Measurements from ENCODE around the gene RTN1. TPM values are rescaled to one million over a fixed set of nuclear protein-coding genes. Genes with fewer than 3 reads are reported as not detected.

Gene RTN1
- polyA plus RNA-seq, 1 donor from 2014 or later, result 1,138 TPM

GRCh38 chr14:59826150-59826549 is 44.4 kb downstream of the RTN1 start:
- H3K9me3 ChIP-seq (ENCODE audit: low read length), result no peaks in the 10 kb centered on the region
- no peaks in the 10 kb centered on the region for H3K27me3 ChIP-seq (ENCODE audit: insufficient read depth, low read depth, low read length)
- no peaks in the 10 kb centered on the region for H4K20me1 ChIP-seq (ENCODE audit: insufficient read depth)
- H3K9ac ChIP-seq (ENCODE audit: low read length), result no peak overlapping the region
- no peaks in the 10 kb centered on the region for H3K36me3 ChIP-seq (ENCODE audit: insufficient read depth, low read length)
- no peak overlapping the region for H3K4me2 ChIP-seq (ENCODE audit: low read length)
- no peaks in the 10 kb centered on the region for H3F3A ChIP-seq (ENCODE audit: insufficient read depth, low read length, poor library complexity, severe bottlenecking)
- TF ChIP-seq EZH2 (IDR thresholded peaks at IDR 0.05; ENCODE audit: borderline replicate concordance, insufficient read depth, low read length, poor library complexity, severe bottlenecking) (no peak), REST (IDR thresholded peaks at IDR 0.05; ENCODE audit: borderline replicate concordance) (no peak), EP300 (conservative IDR thresholded peaks at IDR 0.05; ENCODE audit: poor library complexity, severe bottlenecking) (no peak), POLR2AphosphoS5 (IDR thresholded peaks at IDR 0.05) (no peak), CTCF (IDR thresholded peaks at IDR 0.05; ENCODE audit: poor library complexity, severe bottlenecking) (no peak), TAF1 (IDR thresholded peaks at IDR 0.05; ENCODE audit: low read depth) (no peak), RAD21 (conservative IDR thresholded peaks at IDR 0.05) (no peak), SMC3 (conservative IDR thresholded peaks at IDR 0.05; ENCODE audit: poor library complexity) (no peak), MXI1 (conservative IDR thresholded peaks at IDR 0.05; ENCODE audit: poor library complexity, severe bottlenecking) (no peak)
- H3K79me2 ChIP-seq (replicated peaks; ENCODE audit: insufficient read depth, low read length), result no peaks in the 10 kb centered on the region
- H2AFZ ChIP-seq (ENCODE audit: low read depth, low read length), result no peak overlapping the region
- H3K27ac ChIP-seq (ENCODE audit: low read length), result no peak overlapping the region
- H3K9me2 ChIP-seq (ENCODE audit: insufficient read depth, low read length), result no peaks in the 10 kb centered on the region
- H3K4me3 ChIP-seq (ENCODE audit: low read length), result no peak overlapping the region

GRCh38 chr14:59823179-59823578 is 47.4 kb downstream of the RTN1 start:
- Histone ChIP-seq H3K9me3 (ENCODE audit: low read length) (no peaks in the 10 kb centered on the region), H3K27me3 (ENCODE audit: insufficient read depth, low read depth, low read length) (no peaks in the 10 kb centered on the region), H3K36me3 (ENCODE audit: insufficient read depth, low read length) (no peaks in the 10 kb centered on the region), H3F3A (ENCODE audit: insufficient read depth, low read length, poor library complexity, severe bottlenecking) (no peaks in the 10 kb centered on the region), H2AFZ (ENCODE audit: low read depth, low read length) (no peak overlapping the region), H3K9ac (ENCODE audit: low read length) (no peak overlapping the region), H3K9me2 (ENCODE audit: insufficient read depth, low read length) (no peaks in the 10 kb centered on the region), H4K20me1 (ENCODE audit: insufficient read depth) (no peaks in the 10 kb centered on the region), H3K4me2 (ENCODE audit: low read length) (no peak overlapping the region), H3K79me2 (replicated peaks; ENCODE audit: insufficient read depth, low read length) (no peaks in the 10 kb centered on the region), H3K27ac (ENCODE audit: low read length) (no peak overlapping the region), H3K4me3 (ENCODE audit: low read length) (no peak overlapping the region)
- TF ChIP-seq RAD21 (conservative IDR thresholded peaks at IDR 0.05) (no peak), EZH2 (IDR thresholded peaks at IDR 0.05; ENCODE audit: borderline replicate concordance, insufficient read depth, low read length, poor library complexity, severe bottlenecking) (no peak), EP300 (conservative IDR thresholded peaks at IDR 0.05; ENCODE audit: poor library complexity, severe bottlenecking) (no peak), TAF1 (IDR thresholded peaks at IDR 0.05; ENCODE audit: low read depth) (no peak), CTCF (IDR thresholded peaks at IDR 0.05; ENCODE audit: poor library complexity, severe bottlenecking) (no peak), REST (IDR thresholded peaks at IDR 0.05; ENCODE audit: borderline replicate concordance) (no peak), SMC3 (conservative IDR thresholded peaks at IDR 0.05; ENCODE audit: poor library complexity) (no peak), POLR2AphosphoS5 (IDR thresholded peaks at IDR 0.05) (no peak), MXI1 (conservative IDR thresholded peaks at IDR 0.05; ENCODE audit: poor library complexity, severe bottlenecking) (no peak)

Data from neural cell (in vitro differentiated cells).